ENCODE measurements around the gene PEA15.

PEA15 gene

DNA sequence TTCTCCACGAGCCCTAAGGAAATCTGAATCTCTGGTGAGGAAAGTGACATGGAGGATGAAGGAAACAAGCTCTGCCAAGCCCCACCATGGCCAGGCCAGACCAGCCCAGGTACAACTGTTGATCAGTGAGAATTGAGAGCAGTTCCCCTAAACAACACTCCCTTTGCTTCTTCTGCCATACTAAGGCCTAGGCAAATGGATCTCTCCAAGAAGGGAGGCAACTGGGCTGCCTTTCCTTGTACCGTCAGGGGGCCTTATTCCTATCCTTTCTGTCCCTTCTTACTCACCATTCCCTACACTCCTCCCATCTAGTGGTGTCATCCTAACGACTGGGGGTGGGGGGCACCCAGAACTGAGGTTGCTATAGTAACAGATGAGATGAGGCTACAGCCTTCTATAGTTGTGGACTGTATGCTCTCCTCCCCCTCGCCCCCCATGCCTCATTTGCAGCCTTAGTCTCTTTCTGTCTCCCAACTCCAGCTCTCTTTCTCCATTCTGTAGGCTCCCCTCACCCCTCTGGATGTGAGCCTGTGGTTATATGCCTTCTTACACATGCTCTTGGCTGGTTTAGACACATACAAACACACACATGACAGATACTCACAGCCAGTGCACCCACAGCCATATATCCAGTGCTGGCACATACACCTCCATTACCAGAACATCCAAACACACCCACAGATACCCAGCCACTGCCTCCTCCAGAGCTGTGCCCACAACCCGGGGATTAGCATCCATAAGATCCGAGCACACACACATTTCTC, 3.6 kb downstream of the PEA15 start:
- DNase-seq (ENCODE audit: low read depth, low spot score): no peak

DNA sequence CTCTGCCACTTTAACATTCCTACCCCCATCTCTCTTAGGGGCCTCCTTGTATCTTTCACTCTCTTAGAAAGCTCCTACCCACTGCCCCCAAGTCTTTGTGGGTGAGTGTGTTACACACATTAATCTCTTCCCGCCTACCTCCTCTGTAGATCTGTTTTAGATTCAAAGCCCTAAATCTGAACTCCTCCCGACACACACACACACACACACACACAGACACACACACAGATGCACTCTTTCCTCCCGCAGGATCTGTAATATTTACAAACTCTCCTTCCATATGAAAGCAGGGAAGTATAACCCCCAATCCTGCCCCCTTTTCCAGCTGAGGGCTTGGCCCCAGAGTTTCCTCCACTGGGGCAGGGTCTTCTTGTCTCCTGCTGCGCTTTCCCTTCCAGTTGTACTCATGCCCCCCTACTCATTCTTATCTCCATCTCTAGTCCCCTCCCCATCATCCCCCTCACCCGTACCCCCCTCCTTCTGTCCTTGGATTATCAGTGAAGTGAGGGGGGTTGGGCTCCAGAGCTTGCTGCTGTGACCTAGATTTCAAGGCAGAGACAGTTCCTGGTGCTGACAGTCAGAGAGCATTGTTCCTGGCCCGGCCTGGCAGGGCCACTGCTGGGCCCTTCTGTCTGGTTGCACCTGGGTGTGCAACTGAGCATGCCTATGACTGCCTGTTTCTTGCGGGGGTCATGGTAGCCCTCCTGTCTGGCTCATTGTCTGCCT, 4.3 kb downstream of the PEA15 start:
- DNase-seq (ENCODE audit: low read depth, low spot score): no peak

DNA sequence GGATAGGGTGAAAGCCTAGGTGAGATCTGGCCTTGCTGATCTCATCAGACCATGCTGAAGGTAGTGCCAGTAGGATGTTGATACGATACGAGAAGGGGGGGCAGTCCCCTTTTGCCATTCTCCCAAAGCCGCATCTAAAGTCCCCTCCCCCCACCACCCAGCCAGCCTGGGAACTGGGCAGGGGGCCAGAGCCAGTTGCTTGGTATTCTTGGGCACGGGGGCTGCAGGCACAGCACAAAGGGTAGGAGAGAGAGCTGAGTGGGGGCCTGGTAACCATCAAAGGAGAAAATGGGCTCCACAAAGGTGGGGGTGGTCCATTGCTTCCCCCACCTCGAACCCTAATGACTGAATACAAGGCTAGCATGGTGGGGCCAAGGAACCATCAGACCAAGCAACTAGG, 5.4 kb downstream of the PEA15 start:
- DNase-seq (ENCODE audit: low read depth, low spot score): no peak

DNA sequence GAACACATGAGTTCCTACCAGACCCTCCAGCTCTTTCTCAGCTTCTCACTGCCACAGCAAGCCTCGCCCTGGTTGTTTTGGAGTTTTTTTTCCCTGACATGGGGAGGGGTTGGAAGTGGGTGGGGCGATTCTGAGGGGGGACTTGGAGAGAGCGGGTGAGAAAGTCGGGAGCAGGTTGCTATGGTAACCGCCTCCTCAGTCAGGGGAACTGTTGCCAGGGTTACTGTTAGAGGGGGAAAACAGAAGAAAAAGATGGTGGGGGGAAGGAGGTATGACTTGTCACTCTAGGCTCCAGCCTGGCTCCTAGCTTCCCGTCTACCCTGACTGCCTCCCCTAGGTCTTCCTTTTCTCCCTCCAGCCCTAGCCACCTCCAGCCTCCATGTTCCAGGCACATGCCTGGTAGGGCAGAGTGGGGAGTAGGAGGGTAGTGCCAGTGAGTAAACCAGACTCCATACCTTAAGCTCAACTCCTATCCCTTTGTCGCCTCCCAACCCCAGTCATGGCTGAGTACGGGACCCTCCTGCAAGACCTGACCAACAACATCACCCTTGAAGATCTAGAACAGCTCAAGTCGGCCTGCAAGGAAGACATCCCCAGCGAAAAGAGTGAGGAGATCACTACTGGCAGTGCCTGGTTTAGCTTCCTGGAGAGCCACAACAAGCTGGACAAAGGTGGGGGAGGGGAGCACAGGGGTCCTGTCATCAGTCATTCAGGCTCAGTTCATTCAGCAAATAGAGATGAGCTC, 6.0 kb downstream of the PEA15 start:
- DNase-seq (ENCODE audit: low read depth, low spot score): no peak

DNA sequence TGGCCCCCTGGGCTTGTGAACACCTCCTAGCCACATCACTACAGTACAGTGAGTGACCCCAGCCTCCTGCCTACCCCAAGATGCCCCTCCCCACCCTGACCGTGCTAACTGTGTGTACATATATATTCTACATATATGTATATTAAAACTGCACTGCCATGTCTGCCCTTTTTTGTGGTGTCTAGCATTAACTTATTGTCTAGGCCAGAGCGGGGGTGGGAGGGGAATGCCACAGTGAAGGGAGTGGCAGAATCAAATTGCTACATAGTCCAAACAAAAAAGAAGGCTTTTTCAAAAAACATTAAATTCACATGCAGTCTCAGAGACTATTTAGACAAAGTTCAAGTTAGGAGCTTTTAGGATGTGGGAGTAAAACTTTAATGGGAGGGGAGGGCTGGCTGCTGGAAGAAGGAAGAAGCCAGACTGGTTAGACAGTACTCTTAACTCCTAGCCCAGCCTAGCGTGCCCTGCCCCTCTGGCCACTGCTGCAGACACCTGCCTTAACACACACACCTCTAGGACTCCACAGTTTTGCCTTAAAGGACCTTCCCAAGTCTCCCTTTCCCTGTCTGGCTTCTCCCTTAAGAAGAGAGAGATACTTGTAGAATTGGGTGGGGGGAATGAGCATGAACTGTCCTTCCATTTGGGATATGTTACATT, 9.4 kb downstream of the PEA15 start:
- DNase-seq (ENCODE audit: low read depth, low spot score): no peak

DNA sequence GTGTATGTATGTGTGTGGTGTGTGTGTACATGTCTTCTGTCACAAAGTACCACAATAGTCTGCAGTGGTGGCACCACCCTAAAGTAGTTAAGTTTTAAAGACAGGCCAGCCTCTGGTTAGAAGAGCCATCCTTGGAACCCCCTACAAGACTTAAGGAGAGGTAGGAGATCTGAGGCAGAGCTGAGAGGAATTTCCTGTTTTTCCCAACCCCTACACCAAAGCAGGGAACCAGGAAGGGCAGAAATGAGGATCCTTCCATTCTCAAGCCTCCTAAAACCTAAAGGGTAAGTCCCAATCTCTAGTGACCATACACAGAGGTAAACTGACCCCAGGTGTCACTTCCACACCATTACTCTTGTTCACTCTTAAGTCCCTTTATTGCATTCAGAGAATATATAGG, 11.1 kb downstream of the PEA15 start:
- DNase-seq (ENCODE audit: low read depth, low spot score): no peak

DNA sequence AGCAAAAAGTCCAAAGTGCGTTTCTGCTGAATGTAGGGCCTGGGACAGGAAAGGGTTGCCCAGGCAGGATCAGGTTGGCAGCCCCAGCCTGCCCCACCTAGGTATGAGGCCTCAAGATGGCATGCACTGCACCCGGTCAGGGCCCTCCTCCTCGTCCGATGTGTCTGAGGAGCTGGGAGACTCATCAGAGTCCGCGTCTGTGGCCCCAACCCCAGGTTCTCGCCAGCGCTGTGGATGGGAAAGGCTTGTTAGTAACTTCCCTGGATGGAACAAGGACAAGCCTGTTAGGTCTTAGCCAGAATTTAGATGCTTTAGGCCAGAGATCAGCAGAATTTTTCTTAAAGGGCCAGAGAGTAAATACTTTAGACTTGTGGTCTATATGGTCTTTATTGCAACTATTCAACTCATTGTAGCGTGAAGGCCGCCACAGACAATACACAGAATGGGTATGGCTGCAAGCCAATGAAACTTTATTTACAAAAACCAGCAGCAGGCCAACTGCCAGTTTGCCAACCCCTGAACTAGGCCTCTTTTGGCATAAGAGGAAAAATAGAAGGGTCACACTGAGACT, 12.4 kb downstream of the PEA15 start:
- DNase-seq (ENCODE audit: low read depth, low spot score): no peak

DNA sequence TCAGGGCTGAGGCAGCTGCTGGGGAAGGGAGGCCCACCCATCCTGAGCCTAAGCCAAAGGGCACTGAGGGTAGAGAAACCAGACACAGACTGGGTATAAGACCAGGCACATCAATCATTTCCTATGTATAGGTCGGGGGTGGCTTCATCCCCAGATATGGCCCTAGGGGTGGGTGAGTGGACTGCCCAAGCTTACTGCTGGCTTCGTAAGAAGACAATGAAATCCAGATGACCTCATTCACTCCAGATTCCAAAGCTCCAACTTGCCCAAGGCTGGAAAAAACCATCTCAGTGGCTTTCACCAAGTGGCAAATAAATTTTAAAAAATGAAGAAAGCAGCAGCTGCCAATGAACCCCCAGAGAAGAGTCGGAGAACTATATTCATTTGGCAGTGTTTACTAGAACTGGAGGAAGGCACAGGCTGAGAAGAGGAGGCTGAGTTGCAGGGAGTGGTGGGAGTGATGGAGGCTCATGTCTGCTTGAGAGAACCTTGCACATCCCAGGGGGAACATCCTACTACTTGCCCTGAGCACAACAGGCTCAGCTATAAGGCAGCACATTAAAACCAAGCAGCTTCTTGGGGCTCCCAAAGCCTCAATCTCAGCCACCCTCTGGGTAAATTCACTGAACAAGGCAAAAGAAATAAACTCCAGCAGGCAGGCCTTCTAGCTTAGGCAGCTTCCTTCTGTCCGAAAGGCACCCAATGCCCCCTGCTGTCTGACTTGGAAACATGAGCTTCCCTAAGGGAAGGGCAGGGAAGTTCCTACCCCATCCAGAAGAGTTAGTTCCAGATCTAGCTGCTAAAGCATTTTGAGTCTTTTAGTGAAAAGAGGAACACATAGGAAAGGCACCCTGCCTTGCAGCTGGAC, 14.1 kb downstream of the PEA15 start:
- DNase-seq (ENCODE audit: low read depth, low spot score): no peak

DNA sequence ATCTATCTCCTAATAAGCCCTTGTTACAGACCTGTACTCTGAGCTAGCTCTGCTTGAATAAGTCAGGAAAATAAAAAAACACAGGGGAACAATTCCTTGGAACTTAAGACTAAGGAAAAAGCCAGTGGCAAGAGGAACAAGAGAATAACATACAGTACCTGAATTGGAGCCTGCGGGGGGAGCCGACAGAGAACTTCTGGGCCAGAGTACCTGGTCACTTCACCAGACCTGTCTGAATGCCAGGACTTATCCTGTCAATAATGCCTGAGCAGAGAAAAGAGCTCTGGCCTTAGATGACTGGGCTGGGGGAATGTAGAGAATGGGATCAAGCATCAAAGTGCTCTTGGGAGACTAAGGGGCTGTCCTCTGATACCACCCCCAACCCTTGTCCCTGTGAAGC, 15.1 kb downstream of the PEA15 start:
- DNase-seq (ENCODE audit: low read depth, low spot score): no peak

DNA sequence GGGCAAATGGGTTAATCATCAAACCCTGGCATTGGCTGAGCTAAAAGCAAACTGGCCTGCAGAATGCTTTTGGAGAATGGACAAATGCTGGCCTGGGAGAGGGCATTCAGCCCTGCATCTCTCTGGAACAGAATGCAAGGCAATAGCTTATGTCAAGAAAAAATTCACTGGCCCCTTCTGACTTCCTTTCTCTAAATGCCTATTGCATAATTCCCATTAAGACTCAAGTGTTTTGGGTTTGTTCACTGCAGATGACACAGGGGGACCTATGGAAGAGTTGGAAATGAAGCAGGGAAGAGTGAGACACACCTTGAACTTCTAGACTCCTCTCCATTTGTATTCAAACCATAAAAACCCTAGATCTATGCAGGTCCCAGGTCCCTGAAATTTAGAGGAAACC, 15.9 kb downstream of the PEA15 start:
- no peak for DNase-seq (ENCODE audit: low read depth, low spot score)

DNA sequence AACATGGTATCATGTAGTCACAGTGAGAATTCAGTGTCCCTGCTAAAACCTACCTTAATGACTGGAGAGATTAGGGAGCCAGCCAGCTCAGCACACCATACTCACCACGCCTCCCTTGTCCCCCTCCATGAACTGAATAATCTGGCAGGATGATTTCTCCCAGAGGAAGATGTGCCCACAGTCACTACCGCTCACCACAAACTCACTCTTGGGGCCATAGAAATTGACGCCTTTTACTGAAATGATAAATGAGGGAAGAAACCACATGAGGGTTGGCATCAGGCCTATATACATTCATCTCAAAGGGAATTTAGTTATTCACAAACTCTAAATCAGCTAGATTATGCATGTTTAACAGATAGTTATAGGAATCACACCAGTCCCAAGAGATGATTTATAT, 17.4 kb downstream of the PEA15 start:
- no peak for DNase-seq (ENCODE audit: low read depth, low spot score)

DNA sequence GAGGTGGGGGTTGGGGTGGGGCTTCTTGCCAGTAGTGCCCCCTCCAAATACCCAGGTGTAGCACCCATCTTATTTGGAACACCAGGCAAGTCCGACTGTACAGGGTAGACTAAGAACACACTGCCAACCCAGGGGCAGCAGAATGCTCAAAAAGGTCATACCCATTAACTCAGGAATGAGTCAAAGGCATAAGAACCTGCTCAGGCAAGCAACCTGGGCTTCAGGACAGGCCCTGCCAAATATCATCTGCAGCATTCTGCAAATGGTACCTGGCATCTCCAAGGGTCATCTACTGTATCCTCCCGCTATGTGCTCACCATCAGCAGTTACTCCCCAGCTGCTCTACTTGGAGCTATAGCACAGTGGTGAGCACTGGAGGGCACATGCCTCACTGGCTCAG, 19.4 kb downstream of the PEA15 start:
- no peak for DNase-seq (ENCODE audit: low read depth, low spot score)

DNA sequence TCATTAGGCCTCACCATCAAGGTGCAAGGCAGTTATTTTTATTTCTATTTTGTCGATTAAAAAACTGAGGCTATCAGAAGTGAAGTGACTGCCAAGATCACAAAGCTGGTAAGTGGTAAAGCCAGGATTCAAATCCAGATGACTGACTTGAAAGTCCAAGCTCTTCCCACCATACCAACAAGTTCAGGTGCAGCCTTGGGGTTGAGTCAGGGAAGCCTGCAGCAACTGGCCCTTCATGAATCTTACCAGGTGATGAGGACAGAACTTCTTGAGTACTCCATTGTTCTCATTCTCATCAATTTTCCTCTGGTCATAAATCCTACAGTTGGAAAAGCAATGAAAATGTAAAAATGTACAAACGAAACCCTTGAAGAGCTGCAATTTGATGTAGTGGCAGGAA, 20.2 kb downstream of the PEA15 start:
- DNase-seq (ENCODE audit: low read depth, low spot score): no peak

DNA sequence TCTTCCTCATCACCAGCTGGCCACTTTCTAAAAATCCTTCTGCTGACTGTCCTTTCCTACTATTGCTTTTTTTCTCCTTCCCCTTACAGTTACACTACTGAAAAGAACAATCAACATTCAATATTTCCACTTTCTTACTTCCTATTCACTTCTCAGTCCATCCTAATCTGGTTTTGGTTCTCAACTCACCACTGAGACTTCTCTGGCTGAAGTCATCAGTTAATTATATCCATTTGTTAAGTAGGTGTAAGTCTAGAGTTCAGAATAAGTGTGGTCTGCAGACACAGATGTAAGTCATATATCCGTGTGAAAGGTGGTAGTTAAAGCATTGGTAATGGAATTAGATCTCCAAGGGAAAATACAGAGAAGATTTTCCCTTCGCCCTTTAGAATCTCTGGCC, 21.4 kb downstream of the PEA15 start:
- no peak for DNase-seq (ENCODE audit: low read depth, low spot score)

DNA sequence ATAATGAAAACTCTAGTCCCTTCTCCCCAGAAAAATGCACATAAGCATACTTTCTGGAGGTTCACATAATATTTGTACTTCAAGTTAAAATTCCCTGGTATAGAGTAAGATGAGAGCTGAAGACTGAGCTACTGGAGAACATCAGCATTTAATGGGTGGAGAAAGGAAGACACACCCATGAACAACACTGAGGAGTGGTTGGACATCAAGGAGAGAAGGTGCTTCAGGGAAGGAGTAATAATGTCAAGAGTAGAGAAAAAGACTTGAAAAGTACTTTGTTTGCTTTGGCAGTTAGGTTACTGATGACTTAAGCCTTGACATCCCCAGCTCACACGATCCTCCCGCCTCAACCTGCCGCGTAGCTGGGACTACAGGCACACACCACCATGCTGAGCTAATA, 21.9 kb downstream of the PEA15 start:
- no peak for DNase-seq (ENCODE audit: low read depth, low spot score)

DNA sequence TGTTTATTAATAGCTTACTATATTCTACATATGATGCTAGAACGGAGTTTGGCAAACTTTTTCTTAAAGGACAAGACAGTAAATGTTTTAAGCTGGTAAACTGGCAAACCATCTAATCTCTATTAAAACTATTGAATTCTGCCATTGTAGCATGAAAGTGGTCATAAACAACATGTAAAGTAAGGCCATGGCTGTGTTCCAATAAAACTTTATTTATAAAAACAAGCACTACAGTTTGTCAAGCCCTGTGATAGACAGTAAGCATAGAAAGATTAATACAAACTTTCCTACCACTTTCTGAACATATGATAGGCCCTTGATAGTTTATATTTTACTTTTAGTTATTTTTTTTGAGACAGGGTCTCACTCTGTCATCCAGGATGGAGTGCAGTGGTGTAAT, 22.4 kb downstream of the PEA15 start:
- no peak for DNase-seq (ENCODE audit: low read depth, low spot score)

DNA sequence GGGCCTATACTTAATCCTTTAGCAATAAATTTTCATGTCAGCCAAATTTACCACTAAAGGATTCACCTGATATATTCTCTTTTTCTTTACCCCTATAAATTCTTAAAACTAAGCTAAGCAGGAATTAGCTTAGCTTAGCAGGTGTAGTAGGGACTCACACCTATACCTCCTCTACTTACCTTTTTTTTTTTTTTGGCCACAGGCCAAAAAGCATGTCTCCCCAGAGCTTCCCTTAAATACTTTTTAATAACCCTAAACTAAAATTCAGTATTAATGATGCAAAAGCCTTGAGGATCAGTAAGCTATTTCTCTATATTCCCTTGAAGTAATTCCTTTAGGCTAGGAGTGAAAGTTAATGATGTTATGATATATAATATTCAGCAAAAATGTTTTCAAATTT, 23.2 kb downstream of the PEA15 start:
- no peak for DNase-seq (ENCODE audit: low read depth, low spot score)

DNA sequence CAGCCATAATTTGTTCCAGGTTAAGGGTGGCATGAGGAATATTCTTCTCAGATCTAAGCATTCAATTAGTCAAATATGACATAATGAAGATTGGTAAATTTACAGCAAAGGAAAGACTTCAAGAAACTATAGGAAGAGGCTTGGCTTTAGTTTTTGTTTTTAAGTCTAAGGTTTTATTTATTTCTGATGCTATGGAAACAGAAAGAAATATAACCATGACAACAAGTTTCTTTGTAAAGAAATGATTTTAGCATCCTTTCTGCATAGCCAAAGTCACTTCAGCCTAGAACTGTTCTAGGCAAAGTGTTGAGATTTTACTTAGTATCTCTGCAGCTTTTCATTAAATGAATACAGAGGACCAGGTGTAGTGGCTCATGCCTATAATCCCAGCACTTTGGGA, 27.7 kb downstream of the PEA15 start:
- DNase-seq (ENCODE audit: low read depth, low spot score): no peak

DNA sequence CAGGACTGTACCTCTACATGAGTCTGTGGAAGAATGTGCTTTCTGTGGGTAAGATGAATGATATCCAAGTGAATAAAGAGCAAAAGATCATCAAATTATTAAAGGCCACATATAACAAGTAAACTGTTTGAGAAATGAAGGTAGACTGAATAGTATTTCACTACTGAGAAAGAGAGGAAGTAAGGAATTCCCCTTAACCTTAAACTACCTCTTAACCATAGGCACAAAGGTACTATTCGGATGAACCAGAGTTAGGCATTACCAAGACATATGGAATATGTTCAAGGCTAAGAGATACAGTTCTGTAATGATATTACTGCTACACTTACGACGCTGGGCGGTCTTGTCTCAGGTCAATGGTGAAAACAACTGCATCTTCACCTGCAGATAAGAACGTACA, 31.6 kb downstream of the PEA15 start:
- DNase-seq (ENCODE audit: low read depth, low spot score): no peak

DNA sequence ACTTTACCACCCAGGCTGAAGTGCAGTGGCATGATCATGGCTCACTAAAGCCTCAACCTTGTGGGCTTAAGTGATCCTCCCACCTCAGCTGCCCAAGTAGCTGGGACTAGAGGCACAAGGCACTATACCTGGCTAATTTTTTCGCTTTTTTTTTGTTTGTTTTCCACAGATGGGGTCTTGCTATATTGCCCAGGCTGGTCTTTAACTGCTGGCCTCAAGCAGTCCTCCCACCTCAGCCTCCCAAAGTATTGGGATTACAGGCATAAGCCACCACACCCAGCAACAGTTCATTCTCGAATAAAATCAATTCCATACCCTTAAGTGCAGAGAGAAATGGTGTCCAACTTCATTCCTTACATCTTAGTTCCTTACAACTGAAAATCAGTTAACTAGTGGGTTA, 32.4 kb downstream of the PEA15 start:
- no peak for DNase-seq (ENCODE audit: low read depth, low spot score)

DNA sequence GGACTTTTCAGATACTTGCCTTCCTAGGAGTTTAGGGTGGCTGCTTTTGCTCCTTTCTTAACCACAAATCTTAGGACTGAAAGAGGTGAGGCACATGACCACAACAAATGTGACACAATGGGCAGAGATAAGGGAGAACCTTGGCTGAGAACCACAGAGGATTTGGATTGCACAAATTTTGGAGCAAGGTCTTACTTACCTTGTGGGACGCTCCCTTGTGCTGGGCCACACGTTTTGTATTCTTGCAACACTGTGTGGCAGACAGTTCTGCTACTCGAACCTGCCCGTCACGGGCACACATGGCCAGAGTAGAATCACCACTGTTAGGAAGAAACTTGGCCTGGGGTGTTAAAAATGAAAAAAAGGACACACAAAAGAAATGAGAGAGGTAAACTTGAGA, 33.2 kb downstream of the PEA15 start:
- no peak for DNase-seq (ENCODE audit: low read depth, low spot score)

Measured in activated naive CD8-positive, alpha-beta T cell treated with anti-CD3 and anti-CD28 coated beads, Interleukin-2, amount 50 U/mL, for 16 hours (primary cell).